T-helper 9 cell (primary cell): ENCODE results near the gene GABPB2.

Source experiments
- DNase-seq: peaks from one replicate; pipeline ENCODE4 v3.0.0-alpha.2; 2020

The GABPB2 gene

DNA sequence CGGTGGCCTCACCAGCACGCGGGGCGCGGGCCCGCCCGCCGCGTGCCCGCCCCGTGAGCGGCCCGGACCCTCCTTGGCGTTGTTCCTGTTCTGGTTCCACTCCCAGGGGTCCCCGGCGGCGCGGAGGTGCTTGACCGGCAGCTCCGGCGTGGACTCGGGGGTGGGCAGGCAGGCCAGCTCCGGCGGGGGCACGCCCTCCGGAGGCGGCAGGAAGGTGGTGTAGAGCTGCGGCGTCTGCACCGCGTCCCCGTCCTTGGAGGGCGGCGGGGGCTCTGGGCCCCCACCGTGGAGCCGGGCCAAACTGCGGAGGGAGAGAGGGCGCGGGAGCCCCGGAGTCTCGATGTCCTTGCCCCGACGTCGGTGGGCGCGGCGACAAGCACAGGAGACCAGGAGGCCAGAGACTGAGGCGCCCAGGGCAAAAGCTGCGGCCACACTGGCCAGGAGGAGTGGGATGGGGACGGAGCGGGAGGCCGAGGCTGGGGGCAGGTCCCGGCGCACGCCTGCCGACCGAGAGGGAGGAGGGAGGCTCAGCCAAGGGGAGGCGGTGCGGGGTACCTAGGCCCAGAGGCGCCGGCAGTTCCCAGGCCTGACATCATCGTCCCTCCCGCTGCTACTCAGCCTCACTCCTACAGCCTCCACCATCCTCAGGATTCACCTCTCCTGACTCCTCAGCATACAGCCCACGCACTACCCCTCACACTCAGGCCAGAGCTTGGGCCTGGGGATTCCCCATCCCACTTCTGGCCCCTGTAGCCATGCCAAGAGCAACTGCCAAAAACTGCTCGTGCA lies 62.7 kb downstream of the GABPB2 start:
- no peak for DNase-seq

DNA sequence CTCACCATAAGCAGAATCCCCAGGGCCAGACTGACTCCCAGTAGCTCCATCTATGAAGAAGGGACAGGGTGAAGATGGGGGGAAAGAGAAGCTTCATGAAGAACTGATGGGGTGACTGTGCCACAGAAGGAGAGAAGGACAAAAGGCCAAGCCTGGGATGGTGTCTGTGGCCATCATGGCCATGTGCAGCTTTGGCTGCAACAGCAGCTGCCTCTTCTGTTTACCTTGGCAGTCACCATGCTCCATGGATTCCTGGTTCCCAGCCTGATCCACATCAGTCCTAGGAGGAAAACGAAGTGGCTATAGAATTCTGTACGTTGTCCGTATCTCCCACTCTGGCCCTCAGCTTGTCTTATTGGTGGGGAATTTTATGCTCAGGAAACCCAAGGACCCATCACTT lies 63.8 kb downstream of the GABPB2 start:
- DNase-seq = no peak

DNA sequence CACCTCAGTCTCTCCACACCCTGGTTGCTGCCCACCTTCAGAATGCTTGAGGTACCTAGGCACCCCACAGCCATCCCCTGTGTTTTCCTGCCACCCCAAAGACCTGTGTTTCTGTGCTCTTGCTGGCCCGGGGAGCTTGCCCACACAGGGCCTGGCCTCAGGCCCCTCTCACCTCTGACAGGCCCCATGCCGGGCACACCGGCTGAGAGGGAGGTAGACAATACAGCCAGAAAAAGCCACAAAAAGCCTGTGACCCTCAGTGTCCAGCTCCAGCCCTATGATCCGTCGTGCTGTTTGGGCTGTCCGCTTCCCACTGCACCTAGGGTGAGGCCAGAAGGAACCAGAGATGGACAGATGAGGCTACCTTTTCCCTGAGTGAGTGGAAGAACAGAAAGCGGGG lies 64.4 kb downstream of the GABPB2 start:
- DNase-seq = no peak

DNA sequence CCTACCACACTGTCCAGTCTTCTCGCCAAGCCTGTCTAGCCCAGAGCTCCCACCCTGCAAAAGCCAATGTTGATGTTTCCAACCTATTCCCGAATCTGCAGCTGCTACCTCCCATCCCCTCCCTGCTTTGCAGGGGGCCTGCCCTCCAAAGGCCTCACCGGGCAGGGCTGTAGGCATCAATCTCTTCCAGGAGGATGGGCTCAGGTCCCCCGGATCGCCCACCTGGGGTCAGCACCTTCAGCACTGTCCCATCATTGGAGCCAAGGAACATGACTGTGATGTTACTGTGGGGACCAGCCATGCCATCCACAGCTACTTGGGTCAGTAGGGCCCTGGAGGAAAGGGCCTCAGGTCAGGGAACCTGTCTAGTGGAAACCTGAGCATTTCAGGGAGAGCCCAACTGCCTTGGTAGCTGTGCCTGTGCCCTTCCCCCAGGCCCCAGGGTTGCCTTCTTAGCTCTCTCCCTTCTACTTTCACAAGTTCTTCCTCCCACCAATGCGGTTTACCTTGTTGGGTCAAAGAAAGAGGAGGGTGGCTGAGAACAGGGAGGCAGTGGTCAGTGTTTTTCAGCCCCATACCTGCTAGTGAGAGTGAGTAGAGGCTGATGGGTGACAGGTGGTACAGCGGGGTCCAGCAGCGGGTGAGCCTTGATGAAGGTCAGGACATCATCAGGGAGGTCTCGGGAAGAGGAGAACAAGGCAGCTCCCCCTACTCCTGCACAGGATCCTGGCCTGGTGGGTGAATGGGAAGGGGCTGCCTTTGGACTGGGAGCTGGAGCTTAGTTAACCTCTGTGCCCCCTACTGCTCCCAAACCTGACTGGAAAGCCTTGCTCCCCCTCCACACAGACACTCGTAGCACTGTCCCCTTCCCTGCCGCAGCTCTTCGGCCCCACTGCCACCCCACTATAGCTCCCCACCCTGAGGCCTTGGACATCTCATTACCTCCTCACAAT lies 65.1 kb downstream of the GABPB2 start:
- DNase-seq = no peak

DNA sequence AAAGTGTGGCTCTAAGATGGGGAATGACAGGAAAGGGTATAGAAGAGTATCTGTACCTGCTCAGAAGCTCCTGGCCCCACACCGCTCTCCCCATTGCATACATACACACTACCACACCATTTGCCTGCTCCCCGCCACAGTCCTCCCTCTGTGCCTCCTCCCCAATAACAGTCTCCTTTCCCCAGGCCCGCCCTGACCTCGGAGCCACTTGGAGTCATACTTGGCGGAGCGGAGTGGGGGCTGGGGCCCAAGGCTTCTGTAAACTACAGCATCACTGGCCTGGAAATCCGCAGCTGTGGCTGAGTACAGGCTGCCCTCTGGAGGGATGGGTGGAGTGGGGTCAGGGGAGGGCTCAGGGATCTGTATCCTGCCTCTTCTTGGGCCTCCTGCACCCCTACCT lies 67.2 kb downstream of the GABPB2 start:
- DNase-seq = no peak

DNA sequence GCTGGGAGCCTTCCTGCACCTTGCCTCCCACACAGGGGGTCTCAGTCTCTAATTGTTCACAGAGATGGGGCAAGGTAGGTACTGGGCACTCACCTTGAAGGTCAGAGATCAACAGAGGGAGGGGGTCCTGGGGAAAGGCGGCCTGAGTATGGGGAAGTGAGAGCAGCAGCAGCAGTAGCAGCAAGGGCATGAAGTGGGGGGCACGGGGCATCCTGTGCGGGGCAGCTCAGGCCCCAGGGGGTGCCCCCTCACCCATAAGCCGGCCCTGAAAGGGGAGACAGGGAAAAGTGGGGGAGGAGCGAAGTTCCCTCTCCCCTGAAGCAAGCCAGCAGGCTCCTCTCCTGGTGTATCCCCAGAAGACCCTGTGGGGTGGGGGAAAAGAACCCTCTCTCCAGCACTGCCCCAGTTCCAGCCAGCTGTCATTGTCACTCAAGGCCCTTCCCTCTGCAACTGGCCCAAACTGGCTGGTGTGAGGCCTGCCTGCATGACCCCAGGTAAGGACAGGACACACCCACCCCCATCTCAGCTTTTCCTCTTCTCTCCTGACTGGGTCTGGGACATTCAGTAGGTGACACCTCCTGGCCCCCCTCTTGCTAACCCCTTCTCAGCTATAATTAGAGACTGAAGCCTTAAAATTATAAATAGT lies 72.0 kb downstream of the GABPB2 start:
- DNase-seq = no peak

DNA sequence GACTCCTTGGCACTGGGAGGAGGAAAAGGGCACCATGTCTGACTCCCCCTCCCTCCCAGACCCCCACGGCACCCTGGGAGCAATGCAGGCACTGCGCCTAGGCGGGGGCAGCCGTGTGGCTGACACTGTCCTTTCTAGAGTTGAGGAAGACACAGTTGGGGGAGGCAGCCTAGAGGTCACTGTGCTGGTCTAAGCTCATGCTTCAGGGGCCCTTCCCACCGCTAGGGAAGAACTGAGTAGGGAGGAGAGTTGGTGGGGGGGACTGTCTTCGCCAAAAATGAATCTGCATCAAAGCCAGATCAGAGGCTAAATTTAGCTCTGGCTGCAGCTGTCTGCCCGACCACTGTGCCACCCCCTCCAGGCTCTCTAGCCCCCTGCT lies 72.5 kb downstream of the GABPB2 start:
- no peak for DNase-seq

DNA sequence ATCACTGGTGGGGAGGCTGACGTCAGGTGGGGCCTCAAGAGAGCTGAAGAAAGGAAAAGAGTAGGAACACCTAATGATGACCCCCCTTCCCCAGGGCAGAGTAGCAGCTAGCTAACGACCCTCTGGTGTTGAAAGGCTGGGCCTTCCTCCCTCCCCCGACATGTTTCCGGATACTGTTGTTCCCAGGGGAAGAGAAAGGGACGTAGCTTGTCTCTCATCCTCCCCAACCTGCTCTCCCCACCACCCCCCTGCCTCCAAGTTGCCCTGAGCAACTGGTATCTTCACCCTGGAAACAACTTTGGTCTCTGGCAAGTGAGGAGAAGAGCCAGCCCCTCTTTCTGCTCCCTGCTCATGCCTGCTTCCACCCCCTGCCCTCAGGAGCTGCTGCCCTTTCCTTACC lies 73.4 kb downstream of the GABPB2 start:
- no peak for DNase-seq

DNA sequence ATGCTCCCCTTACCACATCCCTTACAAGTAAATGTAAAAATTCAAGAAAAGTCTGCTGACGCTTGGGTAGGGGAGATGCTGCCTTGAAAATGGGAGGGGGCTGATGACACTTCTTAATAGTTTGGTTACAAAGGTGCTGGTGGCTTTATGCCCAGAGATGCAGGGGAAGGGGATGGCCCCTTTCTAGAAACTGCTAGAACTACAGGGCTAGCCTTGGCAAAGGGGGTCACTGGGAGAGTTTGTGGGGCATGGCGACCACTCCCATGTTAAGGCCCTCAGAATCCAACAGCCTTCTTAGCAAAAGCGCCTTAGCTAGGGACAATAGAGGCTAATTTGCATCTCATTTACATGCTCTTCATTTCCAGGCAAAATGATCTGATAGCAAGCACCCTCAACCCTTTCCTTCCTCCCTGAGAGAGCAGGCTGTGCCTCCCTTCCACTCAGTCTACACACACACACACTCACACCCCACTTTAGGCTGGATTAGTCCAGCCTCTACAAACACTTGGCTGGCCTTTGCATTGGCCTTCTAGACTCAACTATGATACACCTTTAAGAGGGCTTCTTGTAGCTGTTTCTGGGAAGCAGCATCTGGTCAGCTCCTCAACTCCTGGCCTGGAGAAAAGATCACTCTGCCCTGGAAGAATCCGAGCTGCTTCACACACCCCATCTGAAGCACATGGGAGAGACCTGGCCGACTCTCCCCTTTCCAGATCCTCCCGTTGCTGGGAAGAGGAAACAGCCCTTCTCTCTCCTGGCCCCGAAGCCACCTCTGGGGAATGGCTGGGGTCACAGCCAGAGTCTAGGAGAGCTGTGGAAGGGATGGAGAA lies 74.1 kb downstream of the GABPB2 start:
- DNase-seq = no peak

DNA sequence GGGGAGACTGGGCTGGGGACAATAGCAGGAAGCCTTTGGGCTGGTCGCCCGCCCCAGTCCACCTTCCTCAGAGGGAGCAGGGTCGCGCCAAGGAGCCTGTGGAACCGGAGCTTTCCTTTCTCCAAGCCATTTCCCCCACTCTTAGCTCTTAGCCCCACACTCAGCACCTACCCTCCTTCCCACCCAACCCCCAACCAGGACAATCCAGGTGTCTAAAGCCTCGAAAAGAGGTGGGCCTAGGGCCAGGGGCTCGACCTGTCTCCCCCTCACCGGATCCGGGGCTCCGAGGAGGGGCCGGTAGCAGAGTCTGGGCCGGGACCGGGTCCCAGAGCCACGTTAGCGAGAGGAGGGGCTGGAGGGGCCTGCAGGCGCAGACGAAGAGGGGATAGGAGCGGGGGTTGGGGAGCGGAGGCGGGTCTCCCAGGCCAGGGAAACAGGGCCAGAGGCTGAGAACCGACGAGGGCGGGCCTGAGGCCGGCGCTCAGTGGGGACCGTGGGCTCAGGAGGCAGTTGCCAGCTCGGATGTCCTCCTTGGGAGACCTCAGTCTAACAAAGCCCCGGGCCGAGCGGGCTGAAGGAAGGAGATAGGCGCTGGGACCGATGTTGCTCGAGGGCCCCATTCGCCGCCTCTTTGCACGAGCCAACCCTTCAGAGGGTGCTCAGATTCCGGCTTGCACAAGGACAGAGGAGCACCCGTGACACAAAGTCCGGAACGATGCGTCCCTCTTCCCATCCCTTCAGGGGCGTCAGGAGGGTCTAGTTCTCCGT lies 74.9 kb downstream of the GABPB2 start:
- DNase-seq = no peak

DNA sequence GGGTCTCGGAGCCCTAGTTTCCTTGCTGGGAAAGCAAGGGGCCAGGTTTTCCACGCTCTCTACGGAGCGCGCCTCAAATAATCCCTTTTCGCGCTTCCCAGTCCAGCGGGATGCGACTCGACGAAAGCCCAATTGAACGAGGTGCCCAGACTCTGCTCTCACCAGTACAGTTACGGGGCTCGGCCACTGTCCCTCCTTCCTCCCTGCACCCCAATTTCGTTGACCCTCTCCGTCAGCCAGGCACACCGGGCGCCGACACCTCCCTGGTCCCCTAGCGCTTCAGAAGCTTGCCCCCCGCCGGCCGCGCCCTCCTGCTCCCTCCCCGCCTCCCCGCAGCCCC lies 75.5 kb downstream of the GABPB2 start:
- no peak for DNase-seq

DNA sequence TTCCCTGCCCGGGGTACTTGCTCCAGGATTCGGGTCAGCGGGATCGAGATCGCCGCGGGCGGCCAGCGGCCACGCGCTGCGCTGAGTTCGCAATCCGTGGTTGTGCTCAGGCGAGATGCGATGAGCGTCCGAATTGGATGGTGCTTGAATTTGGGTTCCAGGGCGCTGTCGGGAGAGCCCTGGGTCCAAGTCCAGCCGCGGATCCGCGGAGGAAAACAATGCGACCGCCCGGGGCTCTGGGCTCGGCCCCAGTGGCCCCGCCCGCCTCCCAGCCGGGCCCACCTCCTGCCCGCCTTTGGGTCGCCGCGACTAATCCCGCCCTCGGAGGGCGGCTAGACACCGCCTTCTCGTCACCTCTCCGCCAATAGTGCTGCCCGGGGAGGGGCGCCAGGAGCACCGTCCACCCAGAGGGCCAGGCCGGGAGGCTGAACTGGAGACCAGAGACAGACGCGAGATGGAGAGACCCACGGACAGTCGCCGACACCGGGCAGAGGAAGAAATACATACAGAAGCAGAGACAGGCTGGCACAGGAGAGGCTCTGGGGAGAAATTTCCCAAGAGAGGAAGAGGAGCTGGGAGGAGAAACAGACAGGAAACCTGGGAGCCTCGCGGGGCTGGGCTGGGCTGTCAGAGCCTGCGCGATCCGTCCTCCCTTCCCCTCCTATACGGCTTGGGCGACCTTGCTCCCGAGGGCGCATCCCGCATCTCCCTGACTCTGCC lies 76.0 kb downstream of the GABPB2 start, which contains the start of gene SEMA6C:
Gene SEMA6C, minus strand, starts transcription at position 220 of the 720 bp plus-strand sequence. CDS start 4,010 bp downstream, outside the sequence.
- DNase-seq = peak; percentile 82

DNA sequence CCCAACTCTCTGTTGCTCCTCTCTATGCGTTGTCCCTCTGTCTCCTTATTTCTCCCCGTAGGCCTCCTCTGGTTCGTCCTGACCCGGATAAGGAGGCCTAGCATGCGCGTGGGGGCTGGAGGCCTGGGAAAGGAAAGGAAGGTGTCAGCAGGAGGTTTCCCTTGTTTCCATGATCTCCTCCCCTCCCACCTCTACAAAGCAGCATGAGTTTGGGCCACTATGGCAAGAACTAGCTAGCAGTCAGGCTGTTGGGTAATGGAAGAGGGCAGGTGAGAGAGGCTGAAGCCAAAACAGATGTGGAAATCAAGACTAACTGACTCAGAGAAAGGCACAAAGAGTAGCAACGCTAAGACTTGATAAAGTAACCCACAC lies 76.6 kb downstream of the GABPB2 start:
- DNase-seq = no peak

DNA sequence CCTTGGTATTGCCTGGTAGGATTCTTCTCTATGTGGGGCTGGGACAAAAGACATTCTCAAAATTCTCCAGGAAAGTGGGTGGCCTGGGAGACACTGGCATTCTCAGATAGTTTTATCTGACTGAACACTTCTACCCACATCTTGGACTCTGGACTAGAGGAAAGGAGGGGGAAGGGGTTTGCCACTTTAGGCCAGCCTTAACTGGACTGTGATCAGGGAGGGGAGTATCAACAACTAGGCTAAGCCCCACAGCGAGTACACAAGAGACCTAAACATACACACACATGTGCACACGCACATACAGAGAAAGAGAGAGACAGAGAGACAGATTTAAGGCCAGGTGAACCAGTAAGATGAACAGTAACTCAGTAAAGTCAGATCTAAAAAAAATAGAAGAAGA lies 77.1 kb downstream of the GABPB2 start:
- no peak for DNase-seq

DNA sequence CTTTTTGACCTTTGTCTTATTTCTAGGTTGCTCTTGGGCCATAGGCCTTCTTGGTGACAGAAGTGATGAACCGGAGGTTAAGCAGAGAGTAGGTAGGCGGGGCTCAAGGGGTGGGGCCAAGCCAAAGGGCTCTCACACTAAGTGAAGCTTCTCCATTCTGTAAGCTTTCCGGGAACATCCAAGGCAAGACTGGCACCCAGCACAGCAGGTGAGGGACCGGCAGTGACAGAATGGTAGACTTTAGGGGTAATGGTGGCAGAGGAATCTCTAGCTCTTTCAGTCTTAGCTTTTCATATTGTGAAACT lies 85.9 kb downstream of the GABPB2 start, which contains the start of gene TNFAIP8L2:
Gene TNFAIP8L2, plus strand, starts transcription at position 135 of the 305 bp plus-strand sequence. CDS start 2,049 bp downstream, outside the sequence.
- peak; percentile 56 for DNase-seq

DNA sequence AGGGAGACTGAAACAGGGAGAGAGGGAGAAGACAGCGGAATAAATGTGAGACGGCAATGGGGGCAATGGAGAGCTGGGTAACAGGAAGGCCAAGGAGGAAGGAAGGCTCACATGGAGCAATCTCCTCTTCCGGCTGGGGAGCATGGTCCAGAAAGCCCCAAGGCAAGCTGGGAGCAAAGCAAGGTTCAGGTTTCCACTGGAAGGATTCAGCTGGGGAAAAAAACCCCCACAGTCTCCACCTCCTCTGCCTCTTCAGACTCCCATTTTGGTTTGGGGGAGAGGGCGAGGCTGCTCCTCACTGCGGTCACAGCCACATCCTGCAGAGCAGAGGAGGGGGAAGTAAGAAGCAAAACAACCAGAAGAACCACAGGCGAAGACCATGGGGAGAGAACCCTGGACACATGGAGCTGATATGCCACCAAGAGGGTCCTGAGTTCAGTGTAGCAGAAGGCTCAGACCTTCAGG lies 86.5 kb downstream of the GABPB2 start:
- DNase-seq = peak; percentile 40

DNA sequence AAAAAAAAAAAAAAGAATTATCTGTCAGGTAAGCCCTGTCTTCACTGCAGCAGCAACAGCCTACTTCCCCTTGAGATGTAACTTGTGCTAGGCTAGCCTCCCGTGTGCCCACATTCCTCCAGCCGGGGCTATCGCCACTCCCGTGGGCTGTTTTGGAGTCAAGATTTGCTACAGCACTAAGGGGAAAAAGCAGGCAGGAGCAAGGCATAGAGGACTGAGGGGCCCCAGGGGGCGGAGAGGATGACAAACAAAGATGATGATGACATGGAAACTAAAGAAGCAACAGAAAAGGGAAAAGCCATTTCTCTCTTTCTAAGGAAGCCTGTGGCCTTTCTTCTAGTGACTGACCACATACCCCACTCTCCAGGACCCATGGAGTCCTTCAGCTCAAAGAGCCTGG lies 87.8 kb downstream of the GABPB2 start:
- DNase-seq = no peak

DNA sequence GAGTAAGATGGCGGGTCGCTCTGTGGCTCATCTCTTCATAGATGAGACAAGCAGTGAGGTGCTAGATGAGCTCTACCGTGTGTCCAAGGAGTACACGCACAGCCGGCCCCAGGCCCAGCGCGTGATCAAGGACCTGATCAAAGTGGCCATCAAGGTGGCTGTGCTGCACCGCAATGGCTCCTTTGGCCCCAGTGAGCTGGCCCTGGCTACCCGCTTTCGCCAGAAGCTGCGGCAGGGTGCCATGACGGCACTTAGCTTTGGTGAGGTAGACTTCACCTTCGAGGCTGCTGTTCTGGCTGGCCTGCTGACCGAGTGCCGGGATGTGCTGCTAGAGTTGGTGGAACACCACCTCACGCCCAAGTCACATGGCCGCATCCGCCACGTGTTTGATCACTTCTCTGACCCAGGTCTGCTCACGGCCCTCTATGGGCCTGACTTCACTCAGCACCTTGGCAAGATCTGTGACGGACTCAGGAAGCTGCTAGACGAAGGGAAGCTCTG lies 88.2 kb downstream of the GABPB2 start:
- DNase-seq = no peak

DNA sequence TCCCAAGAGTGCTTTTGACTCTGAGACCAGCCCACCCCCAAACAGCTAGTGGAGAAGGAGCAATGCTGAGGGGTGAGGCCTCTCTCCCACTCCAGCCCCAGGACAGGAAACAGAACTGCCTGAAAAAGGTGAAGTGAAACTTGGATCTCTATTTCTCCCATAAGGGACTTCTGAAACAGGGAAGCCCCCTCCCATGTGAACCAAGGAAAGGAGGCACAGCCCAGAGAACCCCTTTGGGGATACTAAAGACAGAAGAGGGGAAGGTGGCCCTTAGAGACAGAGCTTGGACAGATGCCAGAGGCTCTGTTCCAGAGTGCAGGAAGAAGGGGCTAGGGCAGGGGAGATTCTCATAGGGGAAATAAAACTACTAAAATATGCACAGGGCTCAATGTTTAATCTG lies 88.8 kb downstream of the GABPB2 start:
- DNase-seq = no peak

DNA sequence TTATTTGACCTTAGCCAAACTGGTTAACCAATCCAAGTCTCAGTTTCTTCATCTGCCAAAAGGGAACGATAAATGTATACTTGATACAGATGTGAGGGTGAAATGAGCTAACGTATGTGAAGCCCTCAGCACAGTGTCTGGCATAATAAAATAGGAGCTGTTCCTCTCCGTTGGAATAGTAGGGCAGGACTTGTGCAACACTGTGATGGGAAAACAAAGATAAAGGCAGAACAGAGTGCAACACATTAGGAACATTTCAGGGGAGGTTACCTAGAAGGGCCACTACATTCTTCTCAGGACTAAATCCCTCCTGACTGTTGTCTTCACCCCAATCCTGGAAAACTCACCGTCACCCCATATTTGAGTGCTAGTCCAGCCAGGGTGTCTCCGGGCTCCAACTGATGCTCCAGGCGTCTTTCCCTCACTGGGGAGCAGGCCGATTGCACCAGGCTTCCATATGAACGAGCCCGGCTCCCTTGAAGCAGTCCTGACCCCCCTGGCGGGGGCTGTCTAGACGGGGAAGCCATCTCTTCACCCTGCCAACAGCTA lies 94.2 kb downstream of the GABPB2 start:
- DNase-seq = no peak
